Neuronal stem cell (in vitro differentiated cells): ENCODE results near the gene BCAP31.

ENCODE experiments used
- DNase-seq: peaks from one replicate; pipeline ENCODE4 v3.0.0-alpha.2; 2013; ENCODE audit warnings: low spot score
- H2AFZ ChIP-seq: one replicate; pipeline ENCODE4 v1.6.1; 2013; ENCODE audit warnings: mild to moderate bottlenecking, low read length, inconsistent platforms
- H2AK5ac ChIP-seq: 2 replicates; pipeline ENCODE4 v1.6.1; 2013; ENCODE audit warnings: low read depth, mild to moderate bottlenecking, inconsistent platforms, low read length, moderate library complexity, mixed read lengths
- H2BK120ac ChIP-seq: 2 replicates; pipeline ENCODE4 v1.6.1; 2013; ENCODE audit warnings: low read depth, mild to moderate bottlenecking, inconsistent platforms, low read length, moderate library complexity, mixed read lengths
- H2BK12ac ChIP-seq: one replicate; pipeline ENCODE4 v1.6.1; 2013; ENCODE audit warnings: low read length, inconsistent platforms
- H2BK15ac ChIP-seq: 2 replicates; pipeline ENCODE4 v1.6.1; 2013; ENCODE audit warnings: mild to moderate bottlenecking, low read length, inconsistent platforms, mixed read lengths
- H2BK5ac ChIP-seq: one replicate; pipeline ENCODE4 v1.6.1; 2013; ENCODE audit warnings: inconsistent platforms, mild to moderate bottlenecking, low read length, moderate library complexity
- H3K14ac ChIP-seq: one replicate; pipeline ENCODE4 v1.6.1; 2013; ENCODE audit warnings: low read length, inconsistent platforms
- H3K18ac ChIP-seq: 2 replicates; pipeline ENCODE4 v1.6.1; 2013; ENCODE audit warnings: low read length, inconsistent platforms
- H3K23ac ChIP-seq: 2 replicates; pipeline ENCODE4 v1.6.1; 2013; ENCODE audit warnings: low read depth, mild to moderate bottlenecking, mixed read lengths, low read length, inconsistent platforms; ENCODE audit not compliant: poor library complexity
- H3K27ac ChIP-seq: replicated peaks from 3 replicates; pipeline ENCODE4 v1.5.1; 2013; ENCODE audit warnings: low read length, inconsistent platforms
- H3K27me3 ChIP-seq, 3 experiments: 2 replicates each; pipeline ENCODE4 v1.6.1; 2013; ENCODE audit warnings: low read length in 3 of 3, mild to moderate bottlenecking in 2 of 3, inconsistent platforms in 1 of 3, low read depth in 1 of 3, mixed read lengths in 1 of 3, moderate library complexity in 1 of 3; ENCODE audit not compliant: control insufficient read depth in 3 of 3, insufficient read depth in 3 of 3
- H3K36me3 ChIP-seq, 2 donors: replicated peaks in 1 of 2; 2 replicates each; pipeline ENCODE4 v1.6.1; 2013; ENCODE audit warnings: low read length in 2 of 2; ENCODE audit not compliant: control insufficient read depth in 2 of 2, insufficient read depth in 2 of 2
- H3K4ac ChIP-seq: 2 replicates; pipeline ENCODE4 v1.6.1; 2013; ENCODE audit warnings: inconsistent platforms, mild to moderate bottlenecking, low read length, moderate library complexity
- H3K4me1 ChIP-seq, 2 donors: 1 replicate in 1 of 2; 2 replicates in 1 of 2; pipeline ENCODE4 v1.6.1; 2013; ENCODE audit warnings: low read length in 2 of 2, low read depth in 1 of 2; ENCODE audit not compliant: control insufficient read depth in 2 of 2, insufficient read depth in 1 of 2
- H3K4me2 ChIP-seq: one replicate; pipeline ENCODE4 v1.6.1; 2013; ENCODE audit warnings: mild to moderate bottlenecking, low read length, inconsistent platforms; ENCODE audit not compliant: insufficient read depth, poor library complexity, severe bottlenecking
- H3K4me3 ChIP-seq, 2 donors: 2 replicates each; pipeline ENCODE4 v1.5.1; 2013; ENCODE audit warnings: low read length in 2 of 2, mild to moderate bottlenecking in 2 of 2, inconsistent platforms in 1 of 2, moderate library complexity in 1 of 2
- H3K79me1 ChIP-seq: one replicate; pipeline ENCODE4 v1.6.1; 2013; ENCODE audit warnings: low read depth, mild to moderate bottlenecking, inconsistent platforms, low read length, moderate library complexity
- H3K9ac ChIP-seq: one replicate; pipeline ENCODE4 v1.6.1; 2013; ENCODE audit warnings: mild to moderate bottlenecking, low read depth, low read length, inconsistent platforms; ENCODE audit not compliant: poor library complexity
- H3K9me3 ChIP-seq, 2 donors: replicated peaks in 1 of 2; 2 replicates each; pipeline versions ENCODE3 to v1.6.1; 2013; ENCODE audit warnings: low read length in 2 of 2, mild to moderate bottlenecking in 2 of 2, inconsistent platforms in 1 of 2, low read depth in 1 of 2, mixed read lengths in 1 of 2, moderate library complexity in 1 of 2; ENCODE audit not compliant: control insufficient read depth in 2 of 2, insufficient read depth in 1 of 2
- H4K8ac ChIP-seq: one replicate; pipeline ENCODE4 v1.6.1; 2013; ENCODE audit warnings: low read depth, mild to moderate bottlenecking, inconsistent platforms, low read length, moderate library complexity
- H4K91ac ChIP-seq: one replicate; pipeline ENCODE4 v1.6.1; 2013; ENCODE audit warnings: low read length, low read depth, mild to moderate bottlenecking, inconsistent platforms; ENCODE audit not compliant: poor library complexity
- WGBS, 2 donors: extraction: QIAGEN DNeasy Blood & Tissue Kit; methylation state at CpG; one replicate each; pipeline ENCODE4 v1.1.7; 2013; ENCODE audit warnings: missing lambda C conversion rate in 2 of 2, mixed read lengths in 1 of 2; ENCODE audit not compliant: insufficient read length in 2 of 2, insufficient replicate concordance in 1 of 2; ENCODE audit errors: extremely low coverage in 2 of 2; 5-methylcytosine and 5-hydroxymethylcytosine counted together

Gene BCAP31

DNA sequence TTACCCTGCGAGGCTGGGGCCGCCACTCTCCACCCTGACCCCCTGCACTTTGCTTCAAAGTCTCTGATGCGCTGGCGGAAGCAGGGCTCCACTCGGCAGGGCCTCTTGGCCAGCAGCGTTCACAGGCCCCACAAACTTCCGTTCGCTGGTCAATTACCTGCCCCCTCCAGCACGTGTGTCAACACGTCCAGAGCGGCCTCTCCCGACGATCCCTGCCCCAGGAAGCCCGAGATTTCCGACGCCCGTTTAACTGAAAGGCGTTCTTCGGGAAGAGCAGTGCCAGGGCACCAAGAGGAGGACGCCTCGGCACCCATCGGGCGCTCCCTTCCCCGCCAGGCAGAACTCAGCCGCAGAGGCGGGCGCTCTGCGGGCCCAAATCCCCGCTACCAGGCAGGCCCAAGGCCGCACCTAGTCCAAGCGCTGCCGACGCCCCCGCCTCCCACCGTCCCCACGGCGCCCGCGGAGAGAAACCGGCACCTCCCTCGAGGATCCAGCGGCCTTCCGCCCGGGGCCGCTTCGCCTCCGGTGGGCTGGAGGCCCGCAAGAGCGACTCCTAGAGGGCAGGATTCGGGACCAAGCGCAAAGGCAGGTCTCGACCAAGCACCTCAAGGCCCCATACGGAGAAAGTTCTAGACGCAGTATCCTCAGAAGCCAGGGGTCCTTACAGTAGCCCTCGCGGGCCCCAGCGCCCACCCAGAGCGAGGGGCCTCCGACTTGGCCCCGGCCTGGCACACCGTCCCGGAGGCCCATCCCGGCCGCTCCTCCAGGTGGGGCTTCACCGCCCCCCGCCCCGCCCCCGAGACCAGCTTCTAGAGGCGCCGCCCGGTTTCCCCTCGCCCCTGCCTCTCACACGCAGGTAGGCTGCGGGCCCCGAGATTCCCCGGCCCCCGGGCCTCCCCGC lies 586 bp downstream of the BCAP31 start:
- no peak overlapping the region for H3K14ac ChIP-seq

DNA sequence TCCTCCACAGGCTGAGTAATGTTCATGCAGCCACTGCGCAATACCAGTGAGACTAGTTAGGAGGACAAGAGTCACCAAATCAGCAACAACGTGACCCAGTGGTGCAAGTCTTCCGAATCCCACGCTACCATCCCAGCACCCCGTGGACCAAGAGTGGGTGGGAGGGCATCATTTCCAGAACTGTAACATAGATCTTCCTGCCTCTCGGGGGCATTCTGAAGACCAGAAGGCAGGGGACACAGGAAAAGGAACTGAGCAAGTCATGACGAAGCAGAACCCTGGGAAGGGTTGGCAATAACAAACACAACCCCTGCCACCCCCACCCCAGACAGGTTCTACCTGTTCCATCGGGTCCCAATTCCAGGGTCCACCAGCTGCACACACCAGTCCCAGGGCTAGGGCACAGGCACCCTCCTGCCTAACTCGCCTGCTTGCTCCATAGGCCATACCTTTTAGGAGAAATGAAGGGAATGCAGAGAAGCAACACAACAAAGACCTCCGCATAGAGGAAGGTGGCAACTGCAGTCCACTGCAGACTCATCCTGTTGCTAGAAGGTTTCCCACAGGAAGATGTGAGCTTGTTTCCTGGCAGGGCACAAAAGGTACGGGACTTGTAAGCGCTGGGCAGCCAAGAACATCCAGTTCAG lies 1.4 kb downstream of the BCAP31 start:
- H4K8ac ChIP-seq = no peak overlapping the region
- H2AK5ac ChIP-seq = no peak overlapping the region
- H2AFZ ChIP-seq = no peak overlapping the region
- peaks cover 11 to 44% of the 10 kb centered on the region in 2 donors for H3K36me3 ChIP-seq
- no peak overlapping the region for H3K18ac ChIP-seq
- peaks cover 5% of the 10 kb centered on the region for H3K79me1 ChIP-seq
- no peak overlapping the region for H2BK15ac ChIP-seq
- no peak overlapping the region for H3K14ac ChIP-seq
- no peak overlapping the region for H3K4ac ChIP-seq
- peak overlapping the region; percentile 54 for H3K4me2 ChIP-seq
- H3K27me3 ChIP-seq = peaks cover 0 to 4% (median 0%) of the 10 kb centered on the region in 3 experiments
- H3K9me3 ChIP-seq = no peaks in the 10 kb centered on the region
- peaks cover 19 to 21% of the 10 kb centered on the region in 2 donors for H3K4me1 ChIP-seq
- H2BK5ac ChIP-seq = no peak overlapping the region
- no CpG with 5 or more reads among the region's 12 CpGs for WGBS, 2 donors
- no peak overlapping the region for H2BK12ac ChIP-seq
- peak overlapping the region; percentile 66 to 88 for H3K4me3 ChIP-seq
- H3K23ac ChIP-seq = no peak overlapping the region
- H4K91ac ChIP-seq = no peak overlapping the region
- no peak overlapping the region for H2BK120ac ChIP-seq
- H3K27ac ChIP-seq = no peak overlapping the region
- no peak for DNase-seq
- peak overlapping the region; percentile 91 for H3K9ac ChIP-seq

More for the DNA sequence above, 586 bp downstream of the BCAP31 start:
- peak overlapping the region; percentile 76 for H2AFZ ChIP-seq
- H4K8ac ChIP-seq = no peak overlapping the region
- H3K79me1 ChIP-seq = peaks cover 5% of the 10 kb centered on the region
- no peaks in the 10 kb centered on the region for H3K9me3 ChIP-seq
- peak overlapping the region; percentile 54 for H3K4me2 ChIP-seq
- no peak overlapping the region for H2BK120ac ChIP-seq
- peak overlapping the region; percentile 66 to 88 for H3K4me3 ChIP-seq
- H3K27me3 ChIP-seq = peaks cover 0 to 4% (median 0%) of the 10 kb centered on the region in 3 experiments
- H2BK5ac ChIP-seq = no peak overlapping the region
- H2AK5ac ChIP-seq = no peak overlapping the region
- no peak overlapping the region for H2BK12ac ChIP-seq
- H2BK15ac ChIP-seq = no peak overlapping the region
- peak overlapping the region; percentile 71 for H3K18ac ChIP-seq
- no peak overlapping the region for H3K4ac ChIP-seq
- DNase-seq = peak; percentile 42
- H4K91ac ChIP-seq = no peak overlapping the region
- peaks cover 19 to 21% of the 10 kb centered on the region in 2 donors for H3K4me1 ChIP-seq
- H3K36me3 ChIP-seq = peaks cover 11 to 38% of the 10 kb centered on the region in 2 donors
- H3K27ac ChIP-seq = peak overlapping the region; percentile 31
- WGBS, 2 donors = no CpG with 5 or more reads among the region's 78 CpGs
- no peak overlapping the region for H3K23ac ChIP-seq
- H3K9ac ChIP-seq = peak overlapping the region; percentile 91

DNA sequence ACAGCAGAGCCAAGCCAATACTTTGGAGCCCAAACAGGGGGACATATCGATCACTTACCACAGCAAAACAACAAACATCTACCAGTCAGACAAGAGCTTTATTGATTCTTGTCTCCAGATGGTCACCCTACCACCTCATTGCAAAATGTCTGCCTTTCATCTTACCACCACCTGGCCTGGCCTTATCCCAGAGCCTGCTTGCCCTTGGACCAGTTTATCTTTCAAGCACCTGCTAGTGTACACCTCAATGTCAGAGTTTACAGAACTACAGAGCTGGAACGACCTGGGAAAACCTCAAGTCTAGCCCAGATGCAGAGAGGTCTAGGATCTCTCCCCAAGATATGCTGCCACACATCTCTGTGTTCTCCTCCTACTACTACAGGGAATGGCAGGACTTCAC lies 4.5 kb downstream of the BCAP31 start:
- peaks cover 6 to 9% of the 10 kb centered on the region in 2 donors for H3K4me1 ChIP-seq
- H3K4me3 ChIP-seq = no peak overlapping the region
- H4K8ac ChIP-seq = no peak overlapping the region
- peaks cover 0 to 4% (median 0%) of the 10 kb centered on the region in 3 experiments for H3K27me3 ChIP-seq
- H3K27ac ChIP-seq = no peak overlapping the region
- H3K18ac ChIP-seq = no peak overlapping the region
- DNase-seq = no peak
- H2BK12ac ChIP-seq = no peak overlapping the region
- no peak overlapping the region for H3K14ac ChIP-seq
- H3K9ac ChIP-seq = no peak overlapping the region
- H3K79me1 ChIP-seq = peaks cover 5% of the 10 kb centered on the region
- H3K36me3 ChIP-seq = peaks cover 19 to 70% of the 10 kb centered on the region in 2 donors
- H2BK5ac ChIP-seq = no peak overlapping the region
- no peak overlapping the region for H2BK120ac ChIP-seq
- no peak overlapping the region for H3K4me2 ChIP-seq
- no peak overlapping the region for H3K4ac ChIP-seq
- no peak overlapping the region for H2AFZ ChIP-seq
- whole genome bisulfite sequencing, 2 donors = no CpG with 5 or more reads among the region's 2 CpGs
- H2BK15ac ChIP-seq = no peak overlapping the region
- no peak overlapping the region for H2AK5ac ChIP-seq
- H3K9me3 ChIP-seq = no peaks in the 10 kb centered on the region
- H3K23ac ChIP-seq = no peak overlapping the region
- no peak overlapping the region for H4K91ac ChIP-seq

DNA sequence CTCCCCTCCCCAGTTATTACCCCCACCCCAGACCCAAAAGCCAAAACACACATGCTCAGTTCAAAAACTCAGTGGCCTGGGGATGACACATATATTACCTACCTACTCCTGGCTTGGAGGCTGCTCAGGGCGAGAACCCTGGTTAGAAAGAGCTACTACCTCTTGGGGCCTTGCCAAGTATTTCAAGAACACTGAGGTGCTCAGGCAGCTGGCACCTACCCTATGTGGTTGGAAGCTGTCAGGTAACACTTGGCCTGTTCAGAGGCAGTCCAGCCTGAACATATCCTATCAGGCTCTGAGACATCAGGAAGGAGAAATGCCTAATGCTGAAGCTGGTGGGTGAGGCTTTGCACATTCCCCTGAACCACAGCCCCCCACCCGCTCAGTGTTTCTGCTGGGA lies 4.9 kb downstream of the BCAP31 start:
- peaks cover 6 to 9% of the 10 kb centered on the region in 2 donors for H3K4me1 ChIP-seq
- H2AFZ ChIP-seq = no peak overlapping the region
- no CpG with 5 or more reads among the region's 2 CpGs for WGBS, 2 donors
- H3K9me3 ChIP-seq = no peaks in the 10 kb centered on the region
- H3K27ac ChIP-seq = no peak overlapping the region
- no peak overlapping the region for H3K4me2 ChIP-seq
- H3K4ac ChIP-seq = no peak overlapping the region
- peaks cover 0 to 4% (median 0%) of the 10 kb centered on the region in 3 experiments for H3K27me3 ChIP-seq
- no peak overlapping the region for H4K91ac ChIP-seq
- no peak overlapping the region for H3K9ac ChIP-seq
- no peak overlapping the region for H3K4me3 ChIP-seq
- H2BK12ac ChIP-seq = no peak overlapping the region
- H3K14ac ChIP-seq = no peak overlapping the region
- H2BK15ac ChIP-seq = no peak overlapping the region
- H2AK5ac ChIP-seq = no peak overlapping the region
- no peak overlapping the region for H3K23ac ChIP-seq
- H3K79me1 ChIP-seq = peaks cover 5% of the 10 kb centered on the region
- DNase-seq = no peak
- H3K36me3 ChIP-seq = peaks cover 23 to 75% of the 10 kb centered on the region in 2 donors
- no peak overlapping the region for H2BK120ac ChIP-seq
- H4K8ac ChIP-seq = no peak overlapping the region
- H3K18ac ChIP-seq = no peak overlapping the region
- H2BK5ac ChIP-seq = no peak overlapping the region
